Sigmoid colon (tissue), 4 donors: ENCODE results near the gene CD74.

Experiments
- CTCF ChIP-seq, 4 experiments: fragments of 450-650 bp in 3 of 4; fragments of 200-600 bp in 1 of 4; IDR thresholded peaks; one replicate each; pipeline ENCODE4 v1.5.1; 2016 to 2019; ENCODE audit warnings: antibody characterized with exemption in 4 of 4, mild to moderate bottlenecking in 3 of 4, moderate library complexity in 2 of 4
- EP300 ChIP-seq, 4 donors: sonication (generic); formaldehyde crosslinking; IDR thresholded peaks; one replicate each; pipeline ENCODE4 v1.6.1; 2017; ENCODE audit warnings: antibody characterized with exemption in 4 of 4
- POLR2AphosphoS5 ChIP-seq, 4 donors: sonication (generic); formaldehyde crosslinking; IDR thresholded peaks; one replicate each; pipeline ENCODE4 v1.6.1; 2017; ENCODE audit warnings: antibody characterized with exemption in 4 of 4

- TF ChIP-seq EP300 (IDR thresholded peaks at IDR 0.05) (no peak), CTCF (IDR thresholded peaks at IDR 0.05) (no peak), POLR2AphosphoS5 (IDR thresholded peaks at IDR 0.05) (no peak)
These were observed 30.0 kb upstream of the CD74 start for GRCh38 chr5:150442699-150443080.
